ACHN (cell line): ENCODE results near the gene FKBP1A.
"Not testable (repeated sequence)": the region's sequence is repeated elsewhere in the genome, so short reads cannot be mapped to it uniquely, and the experiment has no call there.

Experiments
- DNase-seq: peaks from one replicate; pipeline ENCODE4 v3.0.0-alpha.2; 2015
- in situ Hi-C: cut with HindIII; loops from 2 replicates; pipeline ENCODE4 v1.10.0; 2017; ENCODE audit warnings: low sequenced_read_pairs, low pct_ligation_motif_present, low pct_unique_long_range_greater_than_20kb

The FKBP1A gene

DNA sequence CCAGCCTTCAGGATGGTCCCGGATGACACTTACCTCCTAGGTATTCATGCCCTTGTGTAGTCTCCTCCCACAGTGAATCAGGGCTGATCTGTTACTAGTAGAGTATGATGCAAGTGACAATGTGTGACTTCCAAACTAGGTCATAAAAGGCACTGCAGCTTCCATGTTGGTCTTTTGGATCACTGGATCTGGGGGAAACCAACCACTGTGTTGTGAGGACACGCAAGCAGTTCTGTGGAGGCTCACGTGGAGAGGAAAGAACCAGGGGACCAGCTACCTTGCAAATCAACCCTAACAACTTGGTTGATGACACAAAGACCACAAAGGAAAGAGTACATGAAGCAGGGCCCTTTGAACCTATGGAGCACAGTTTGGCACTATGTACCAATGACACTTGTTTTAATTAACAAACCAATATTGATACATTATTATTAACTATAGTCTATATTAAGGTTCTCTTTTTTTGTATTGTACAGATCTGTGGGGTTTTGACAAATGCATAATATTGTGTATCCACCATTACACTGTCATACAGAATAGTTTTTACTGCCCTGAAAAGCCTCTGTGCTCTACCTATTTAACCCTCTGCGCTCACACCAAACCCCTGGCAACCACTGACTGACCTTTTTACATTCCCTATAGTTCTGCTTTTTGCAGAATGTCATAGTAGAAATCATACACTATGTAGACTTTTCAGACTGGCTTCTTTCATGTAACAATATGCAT, 47.7 kb downstream of the FKBP1A start:
- DNase-seq, result no peak
- in situ Hi-C loops, result no loop called here

DNA sequence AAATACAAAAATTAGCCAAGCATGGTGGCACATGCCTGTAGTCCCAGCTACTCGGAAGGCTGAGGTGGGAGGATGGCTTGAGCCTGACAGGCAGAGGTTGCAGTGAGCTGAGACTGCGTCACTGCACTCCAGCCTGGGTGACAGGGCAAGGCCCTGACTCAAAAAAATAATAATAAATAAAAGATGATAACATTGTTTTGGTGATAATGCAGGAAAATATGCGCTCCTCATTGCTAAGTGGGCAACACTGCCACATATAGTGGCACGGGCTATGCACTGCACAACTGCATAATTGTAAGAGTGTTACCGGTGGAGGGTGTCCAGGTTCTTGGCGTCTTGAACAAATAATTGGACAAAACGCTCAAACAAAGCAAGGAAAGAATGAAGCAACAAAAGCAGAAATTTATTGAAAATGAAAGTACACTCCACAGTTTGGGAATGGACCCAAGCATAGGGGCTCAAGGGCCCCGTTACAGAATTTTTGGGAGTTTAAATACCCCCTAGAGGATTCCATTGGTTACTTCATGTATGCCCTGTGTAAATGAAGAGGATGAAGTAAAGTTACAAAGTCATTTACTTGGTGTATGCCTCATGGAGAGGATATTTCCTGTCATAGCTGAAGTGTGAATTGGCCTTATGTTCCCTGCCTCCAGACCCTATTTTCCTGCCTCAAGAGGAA, 49.3 kb downstream of the FKBP1A start:
- DNase-seq, in situ Hi-C loops: not testable (repeated sequence)

DNA sequence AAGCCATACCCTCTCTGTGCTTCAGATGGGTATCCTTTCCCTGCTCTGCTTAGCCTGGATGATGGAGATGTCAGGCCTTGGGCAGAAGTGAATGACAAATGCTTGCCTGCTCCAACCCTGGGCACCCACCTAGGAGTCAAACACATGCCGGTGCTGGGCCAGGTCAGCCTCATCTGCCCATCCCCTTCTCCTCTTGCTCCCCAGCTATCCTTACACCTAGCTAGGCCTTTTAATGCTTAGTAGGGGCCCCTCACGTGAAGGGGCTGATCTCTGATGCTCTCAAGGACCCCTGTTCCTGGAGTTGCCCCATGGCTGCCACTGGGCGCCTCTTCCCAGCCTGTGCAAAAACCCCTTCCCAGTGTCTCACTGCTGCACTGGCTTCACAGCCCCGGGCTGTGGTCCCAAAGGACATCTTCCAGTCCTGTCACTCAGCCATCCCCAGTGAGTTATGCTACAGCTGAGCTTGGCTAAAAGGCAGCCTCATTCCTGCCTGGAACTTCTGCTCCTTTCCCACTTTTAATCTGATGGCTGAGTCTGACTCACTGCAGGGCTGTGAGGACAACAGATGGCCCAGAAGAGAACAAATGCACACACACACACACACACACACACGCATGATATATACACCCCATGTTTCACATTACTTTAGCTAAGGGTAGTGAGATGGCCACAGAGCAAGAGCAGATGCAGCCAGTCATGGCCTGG, 51.1 kb downstream of the FKBP1A start:
- DNase-seq, result no peak
- in situ Hi-C loops, result no loop called here

DNA sequence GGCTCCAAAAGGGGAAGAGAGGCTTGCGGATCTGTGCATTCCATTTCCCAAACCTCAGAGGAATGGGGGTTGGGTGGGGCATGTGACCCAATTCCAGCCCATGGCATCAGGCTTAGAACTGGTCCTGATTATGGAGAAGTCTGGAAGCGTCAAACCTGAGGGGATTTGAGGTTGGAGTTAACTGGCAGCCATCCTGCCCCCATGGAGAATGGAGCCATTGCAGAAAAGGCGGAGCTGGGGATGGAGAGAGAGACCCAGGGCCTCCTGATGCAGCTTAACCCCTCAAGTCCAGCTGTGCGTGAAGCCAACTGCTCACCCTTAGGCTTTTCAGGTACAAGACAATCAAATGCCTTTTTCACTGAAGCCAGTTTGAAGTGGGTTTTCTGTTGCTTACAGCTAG, 54.1 kb downstream of the FKBP1A start:
- DNase-seq, result no peak
- in situ Hi-C loops, result no loop called here

DNA sequence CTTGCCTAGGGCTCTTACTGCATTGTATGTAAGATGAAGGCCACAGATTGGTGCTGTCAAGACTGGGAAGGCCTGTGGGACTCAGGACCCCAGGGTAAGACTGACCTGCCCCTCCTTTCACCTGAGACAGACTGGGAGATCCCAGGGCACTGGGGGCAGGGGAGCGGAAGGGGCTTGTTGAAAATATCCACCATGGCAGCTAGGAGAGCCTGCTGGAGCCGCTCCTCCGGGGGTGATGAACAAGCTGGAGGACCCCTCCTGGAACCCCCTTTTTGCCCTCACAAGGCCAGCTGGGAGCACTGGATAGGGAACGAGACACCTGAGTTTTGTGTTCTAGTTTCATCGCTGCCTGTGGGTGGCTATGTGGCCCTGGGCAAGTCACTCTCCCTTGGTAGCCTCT, 54.8 kb downstream of the FKBP1A start:
- DNase-seq, result no peak
- in situ Hi-C loops, result no loop called here

DNA sequence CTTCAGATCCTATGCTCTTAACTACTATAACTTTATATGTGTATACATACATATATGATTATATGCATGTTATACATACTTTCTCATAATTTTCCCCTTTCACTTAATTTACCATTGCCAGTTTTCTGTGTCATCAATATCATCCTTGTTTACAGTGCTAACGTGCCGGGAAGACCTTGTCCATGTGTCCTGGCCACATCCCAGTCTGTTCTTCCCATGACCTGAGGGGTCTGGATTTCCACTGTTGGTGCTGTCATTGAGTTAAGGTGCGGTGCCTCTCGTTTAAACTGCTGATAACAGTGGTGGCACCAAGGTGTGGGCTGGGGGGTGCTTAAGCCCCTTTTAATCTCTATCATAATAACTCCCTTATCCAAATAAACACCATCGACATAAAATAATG, 55.4 kb downstream of the FKBP1A start:
- DNase-seq, result no peak
- in situ Hi-C loops, result no loop called here

DNA sequence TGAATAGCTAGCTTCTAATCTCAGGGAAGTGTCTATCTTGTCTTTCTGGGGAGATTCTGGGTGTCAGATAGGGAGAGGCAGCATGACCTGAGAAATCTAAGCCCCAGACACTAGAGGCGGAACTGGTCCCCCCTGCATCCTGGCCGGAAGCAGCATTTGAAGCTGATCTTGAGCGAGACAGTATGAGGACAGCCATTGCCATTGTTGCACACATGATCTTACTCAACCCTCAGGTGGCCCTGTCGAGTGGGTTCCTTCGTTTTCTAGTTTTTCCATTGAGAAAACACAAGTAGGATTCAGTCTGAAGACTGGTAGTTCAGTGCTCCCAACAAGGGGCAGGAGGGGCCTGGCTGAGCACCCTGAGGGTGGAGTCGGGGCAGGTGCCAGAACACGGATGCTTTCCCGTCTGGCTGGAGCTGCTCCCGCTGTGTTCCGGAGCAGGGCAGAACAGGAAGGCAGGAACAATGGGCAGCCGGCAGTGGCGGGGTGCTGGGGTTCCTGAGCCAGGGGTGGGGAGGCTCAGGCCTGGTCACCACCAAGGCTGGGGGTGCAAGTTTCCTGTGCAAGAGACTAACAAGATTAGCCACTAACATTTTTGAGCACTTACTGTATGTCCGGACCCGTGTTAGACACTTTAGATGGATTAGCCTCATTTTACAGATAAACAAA, 56.0 kb downstream of the FKBP1A start:
- in situ Hi-C loops, result no loop called here
- no peak for DNase-seq

DNA sequence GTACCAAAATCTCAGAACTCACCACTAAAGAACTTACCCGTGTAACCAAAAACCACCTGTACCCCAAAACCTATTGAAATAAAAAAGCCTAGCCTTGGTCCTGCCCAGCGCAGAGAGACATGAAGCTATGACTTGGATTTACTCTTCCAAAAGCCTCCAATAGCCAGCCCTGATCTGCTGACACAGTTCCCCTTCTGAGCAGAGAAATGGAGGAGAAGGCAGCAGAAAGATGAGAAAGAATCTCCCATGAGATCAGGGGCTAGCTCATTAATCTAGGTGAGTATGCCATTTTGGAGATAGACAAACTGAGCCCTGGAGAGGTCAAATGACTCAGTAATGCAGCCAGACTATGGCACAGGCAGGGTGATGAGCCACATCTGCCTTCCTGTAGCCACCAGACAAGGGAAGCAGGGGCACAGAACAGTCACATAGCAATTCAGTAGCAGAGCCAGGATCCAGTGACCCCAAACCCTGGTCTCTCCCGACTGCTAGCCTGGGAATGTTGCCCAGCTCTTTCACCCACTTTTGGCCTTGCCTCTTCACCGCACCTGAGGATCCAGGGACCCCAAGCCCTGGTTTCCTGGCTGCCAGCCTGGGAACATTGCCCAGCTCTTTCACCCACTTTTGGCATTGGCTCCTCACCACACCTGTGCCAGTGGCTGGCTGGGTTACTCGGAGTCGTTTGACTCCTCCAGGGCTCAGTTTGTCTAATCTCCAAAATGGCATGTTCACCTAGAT, 56.7 kb downstream of the FKBP1A start:
- in situ Hi-C loops, result no loop called here

DNA sequence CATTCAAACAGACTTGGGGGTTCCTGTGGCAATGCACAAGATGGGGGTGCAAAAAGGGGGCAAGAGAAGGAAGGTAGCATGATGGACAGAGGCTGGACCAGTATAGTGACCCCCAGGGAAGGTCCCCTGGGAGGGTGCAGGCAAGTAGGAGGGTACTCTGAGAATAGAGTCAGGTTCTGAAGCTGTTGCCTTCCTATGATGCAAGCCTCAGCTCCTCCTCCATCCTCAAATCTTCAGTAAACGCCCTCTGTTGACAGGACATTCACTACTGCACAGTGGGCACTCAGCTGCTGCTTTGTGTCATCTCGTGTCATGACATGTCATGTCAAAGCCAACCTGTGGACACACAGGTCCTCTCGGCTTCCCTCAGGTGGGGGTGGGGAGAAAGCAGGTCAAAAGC, 58.1 kb downstream of the FKBP1A start:
- in situ Hi-C loops, result no loop called here
- DNase-seq, result no peak

More for the DNA sequence above, 56.7 kb downstream of the FKBP1A start:
- DNase-seq, result no peak

DNA sequence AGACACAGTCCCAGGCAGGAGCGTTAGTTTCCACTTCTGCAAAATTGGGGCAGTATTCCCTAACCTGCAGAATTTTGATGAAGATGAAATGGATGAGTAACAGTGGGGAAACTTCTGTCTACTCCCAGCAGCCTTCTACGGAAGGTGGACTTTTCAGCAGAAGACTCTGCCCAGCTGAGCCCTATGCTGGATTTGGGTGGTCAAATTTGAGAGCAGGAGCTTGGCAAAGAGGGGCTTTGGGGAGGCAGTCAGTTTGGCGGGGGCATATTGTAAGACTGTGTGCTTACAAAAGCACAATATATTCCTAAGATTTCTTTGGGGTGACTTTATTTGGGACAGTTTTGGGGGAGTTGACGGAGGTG, 58.5 kb downstream of the FKBP1A start:
- DNase-seq, result no peak
- in situ Hi-C loops, result no loop called here

DNA sequence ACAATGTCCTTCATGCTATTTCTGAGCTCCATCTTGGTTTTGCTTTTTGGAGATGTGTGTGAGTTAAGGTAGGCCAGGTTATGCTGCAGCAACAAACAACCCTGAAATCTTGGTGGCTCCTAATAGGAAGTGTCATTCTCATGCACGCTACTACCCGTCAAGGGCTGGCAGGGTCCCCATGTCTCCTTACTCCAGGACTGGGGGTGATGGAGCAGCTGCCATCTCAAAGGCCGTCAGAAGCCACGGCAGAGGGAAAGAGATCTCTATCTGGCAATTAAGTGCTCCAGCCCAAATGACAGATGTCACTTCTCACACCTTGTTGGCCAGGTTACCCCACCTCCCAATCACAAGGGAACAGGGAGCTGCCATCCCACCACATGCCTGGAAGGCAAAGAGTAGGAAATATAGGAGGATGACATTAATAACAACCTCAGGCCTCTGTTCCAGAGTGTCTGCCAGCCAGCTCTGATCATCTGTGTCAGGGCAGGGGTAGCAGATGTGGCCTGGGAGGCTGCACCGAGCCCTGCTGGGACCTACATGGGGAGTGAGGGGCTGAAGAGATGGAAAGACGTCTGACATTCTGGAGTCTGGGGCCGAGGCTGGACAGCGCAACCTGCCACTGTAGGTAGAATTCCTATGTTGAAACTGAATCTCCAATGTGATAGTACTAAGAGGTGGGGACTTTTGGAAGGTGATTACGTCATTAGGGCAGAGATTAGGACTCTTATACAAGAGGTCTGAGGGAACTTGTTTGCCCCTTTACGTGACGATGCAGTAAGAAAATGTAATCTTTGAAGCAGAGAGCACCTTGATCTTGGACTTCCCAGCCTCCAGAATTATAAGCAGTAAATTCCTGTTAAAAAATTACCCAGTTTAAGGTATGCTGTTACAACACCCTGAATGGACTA, 59.1 kb downstream of the FKBP1A start:
- in situ Hi-C loops, result no loop called here
- DNase-seq, result no peak

DNA sequence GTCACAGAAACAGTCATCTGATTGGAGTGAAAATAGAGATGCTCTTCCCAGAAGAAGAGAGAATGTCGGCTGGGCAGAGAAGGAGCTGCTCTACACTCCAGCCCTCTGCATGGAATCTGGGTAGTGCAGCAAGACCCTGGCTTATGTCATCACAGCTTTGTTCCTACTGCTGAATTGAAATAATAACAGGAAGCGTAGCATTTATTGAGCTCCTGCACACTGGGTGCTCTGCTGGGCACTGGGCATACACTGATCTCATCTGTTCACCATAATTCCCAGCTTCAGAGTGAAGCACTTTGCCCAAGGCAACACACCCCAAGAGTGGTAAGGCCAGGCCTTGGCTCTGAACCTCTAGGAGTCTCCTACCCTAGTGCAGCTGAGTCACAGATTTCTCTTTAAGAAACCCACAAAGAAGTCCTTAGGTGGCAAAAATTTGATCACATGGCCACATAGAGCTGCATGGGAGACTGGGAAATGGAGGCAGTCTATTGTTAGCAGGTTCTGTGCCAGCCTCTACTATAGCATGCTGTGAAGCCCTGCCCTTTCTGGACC, 60.0 kb downstream of the FKBP1A start:
- in situ Hi-C loops, result no loop called here
- no peak for DNase-seq

DNA sequence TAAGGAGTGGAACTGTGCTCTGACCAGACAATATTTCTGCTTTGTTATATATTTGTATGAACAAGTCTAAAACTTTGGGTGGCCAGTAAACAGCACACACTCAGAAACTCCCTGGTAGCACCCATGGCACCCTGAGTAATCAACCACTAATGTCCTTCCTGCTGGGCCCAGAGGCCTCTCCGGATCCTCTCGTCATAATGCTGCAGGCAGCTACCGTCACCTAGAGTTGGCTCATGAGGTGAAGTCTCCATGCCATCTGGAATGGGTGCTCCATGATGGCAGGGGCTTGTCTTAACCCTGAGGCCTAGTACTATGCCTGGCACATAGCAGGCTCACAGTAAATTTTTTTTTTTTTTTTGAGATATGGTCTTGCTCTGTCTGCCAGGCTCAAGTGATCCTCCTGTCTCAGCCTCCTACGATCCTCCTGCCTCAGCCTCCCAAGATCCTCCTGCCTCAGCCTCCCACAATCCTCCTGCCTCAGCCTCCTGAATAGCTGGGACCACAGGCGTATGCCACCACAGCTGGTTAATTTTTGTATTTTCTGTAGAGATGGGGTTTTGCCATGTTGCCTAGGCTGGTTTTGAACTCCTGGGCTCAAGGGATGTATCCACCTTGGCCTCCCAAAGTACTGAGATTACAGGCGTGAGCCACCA, 60.9 kb downstream of the FKBP1A start:
- in situ Hi-C loops, result no loop called here
- no peak for DNase-seq

DNA sequence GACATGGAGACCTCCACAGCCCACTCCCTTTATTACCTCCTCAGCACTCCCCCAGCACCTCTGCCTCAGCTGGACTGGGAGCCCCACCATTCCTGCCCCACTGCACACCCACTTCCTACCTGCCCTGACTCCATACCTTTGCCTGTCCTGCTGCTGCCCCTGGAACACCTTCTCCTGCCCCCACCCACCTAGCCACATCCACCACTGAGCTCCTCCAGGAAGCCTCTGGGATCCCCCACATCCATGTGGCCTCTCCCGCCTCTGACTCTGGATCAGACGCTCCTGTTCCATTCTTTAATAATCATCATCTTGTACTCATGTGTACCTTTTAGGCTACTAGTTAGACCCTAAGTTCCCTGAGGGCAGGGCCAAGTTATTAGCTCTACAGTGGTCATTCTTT, 61.8 kb downstream of the FKBP1A start:
- no peak for DNase-seq
- in situ Hi-C loops, result no loop called here

DNA sequence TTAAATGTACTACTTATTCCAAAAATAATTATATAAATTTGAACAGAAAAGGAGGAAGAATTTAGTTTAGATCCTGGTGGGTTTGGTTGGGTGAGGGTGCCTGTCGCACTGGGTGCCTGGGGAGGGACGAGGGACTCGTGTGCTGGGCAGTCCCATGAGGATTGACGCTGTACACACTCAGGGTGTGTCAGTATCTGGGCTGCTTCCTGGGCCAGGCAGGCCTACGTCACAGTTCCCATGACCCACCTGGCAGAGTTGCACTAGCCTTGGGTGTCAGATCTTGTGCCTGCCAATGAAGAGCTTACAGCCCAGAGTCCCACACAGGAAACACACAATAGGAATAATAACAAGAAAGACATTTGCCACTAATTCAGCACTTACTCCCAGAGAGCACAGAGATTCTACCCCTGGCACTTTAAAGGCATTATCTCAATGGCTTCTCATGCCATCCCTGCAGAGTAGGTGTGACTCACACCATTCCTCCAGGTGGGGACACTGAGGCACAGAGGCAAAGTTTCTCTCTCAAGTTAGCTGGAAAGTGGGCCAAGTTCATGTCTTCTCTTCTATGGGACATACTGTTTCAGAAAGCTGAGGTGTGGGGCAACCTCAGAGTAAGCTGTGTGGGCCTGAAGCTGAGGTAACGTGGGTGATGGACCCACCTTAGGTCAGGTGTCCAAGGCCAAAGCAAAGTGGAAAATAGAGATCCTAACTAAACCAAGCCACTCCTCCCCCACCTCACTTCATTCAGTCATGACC, 62.6 kb downstream of the FKBP1A start:
- in situ Hi-C loops, result no loop called here
- no peak for DNase-seq

DNA sequence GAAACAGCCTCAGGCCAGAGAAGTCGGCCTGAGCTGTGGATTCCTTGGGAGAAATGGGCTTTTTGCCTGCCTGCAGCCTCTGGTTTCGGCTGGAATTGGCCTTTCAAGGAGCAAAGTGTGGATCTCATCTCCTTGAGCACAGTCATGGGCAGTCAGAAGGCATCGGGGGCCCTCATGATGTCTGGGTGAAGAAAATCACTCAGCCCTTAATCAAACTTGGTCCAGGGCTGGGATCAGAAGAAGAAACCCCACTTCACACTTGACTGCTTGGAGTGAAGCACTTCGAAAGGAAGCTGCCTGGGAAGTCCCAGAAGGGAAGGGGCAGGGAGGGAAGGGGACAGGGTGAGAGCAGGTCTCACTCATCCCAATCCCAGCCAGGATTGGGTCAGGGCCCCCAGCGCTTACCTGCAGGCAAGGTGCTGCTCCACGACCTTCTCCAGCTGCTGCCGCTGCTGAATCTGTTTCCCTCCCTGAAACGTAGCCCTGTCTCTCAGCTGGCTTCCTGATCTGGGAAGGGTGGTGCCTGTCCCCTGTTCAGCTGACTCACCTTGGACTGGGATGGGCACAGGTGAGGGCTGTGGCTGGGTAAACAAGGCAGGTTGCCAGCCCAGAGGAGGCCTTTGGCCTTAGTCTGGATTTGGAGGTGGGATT, 64.0 kb downstream of the FKBP1A start, which contains the start of gene SDCBP2:
SDCBP2 (minus strand) TSS at position 460 of the 651 bp plus-strand sequence. CDS start 8,723 bp downstream, outside the sequence.
- in situ Hi-C loops, result no loop called here
- DNase-seq, result no peak
